ENCODE measurements around the gene MATK. TPM values are rescaled to one million over a fixed set of nuclear protein-coding genes. Genes with fewer than 3 reads are reported as not detected.

Gene MATK
- total RNA-seq, 1 experiment from 2014 or later, result 0.21 TPM

- TF ChIP-seq TCF7L2 (IDR thresholded peaks at IDR 0.05; ENCODE audit: low read depth, low read length), result no peak
These were observed 41.1 kb upstream of the MATK start (continued) for GRCh38 chr19:3827306-3827705.

DNA sequence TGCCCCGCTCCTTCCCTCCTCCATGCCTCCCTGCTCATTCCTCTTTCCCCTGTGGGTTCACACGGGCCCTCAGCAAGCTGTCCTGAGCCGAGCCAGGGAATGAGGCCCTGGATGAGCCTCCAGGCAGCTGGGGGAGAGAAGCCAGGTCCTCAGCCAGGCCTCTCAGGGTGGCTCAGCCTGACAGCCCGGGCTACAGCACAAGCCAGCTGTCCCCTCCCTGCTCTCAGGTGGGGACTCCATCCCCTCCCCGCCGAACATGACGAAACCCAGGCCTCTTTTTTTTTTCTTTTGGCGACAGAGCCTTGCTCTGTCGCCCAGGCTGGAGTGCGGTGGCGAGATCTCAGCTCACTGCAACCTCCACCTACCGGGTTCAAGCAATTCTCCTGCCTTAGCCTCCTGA lies 40.0 kb upstream of the MATK start:
- no peak for ATAC-seq
- intact Hi-C loops (cut with micrococcal nuclease; ENCODE audit: unreplicated experiment), result no loop called here
- no peak for DNase-seq (ENCODE audit: low read depth, low spot score)
- ChIA-PET CTCF (interaction anchor here (0.6 to 0.7 kb wide), 2 partner anchors 34 to 161 kb away, joined by 4 to 10 read pairs; no protein-coding TSS in a partner anchor), POLR2A (interaction anchor here (0.5 kb wide), 1 partner anchor 158 kb away, joined by 3 read pairs; no protein-coding TSS in a partner anchor)
- H3K36me3 ChIP-seq (ENCODE audit: control insufficient read depth, insufficient read depth, low read length), result no peaks in the 10 kb centered on the region
- BruUV-seq (replicated peaks), result no TSS peak
- H3K27ac ChIP-seq (ENCODE audit: low read length), result no peak overlapping the region
- in situ Hi-C loops (cut with HindIII; ENCODE audit: low pct_unique_long_range_greater_than_20kb, low sequenced_read_pairs), result no loop called here
- no peaks in the 10 kb centered on the region for H3K4me1 ChIP-seq (ENCODE audit: control insufficient read depth, insufficient read depth, low read length)
- H3K4me3 ChIP-seq (ENCODE audit: low read depth in 2 of 2, low read length in 2 of 2), result no peak overlapping the region
- no peaks in the 10 kb centered on the region for H3K27me3 ChIP-seq (ENCODE audit: control insufficient read depth, insufficient read depth, low read length)
- H3K9me3 ChIP-seq (ENCODE audit: control insufficient read depth, insufficient read depth, low read depth, low read length), result no peaks in the 10 kb centered on the region
- TF ChIP-seq SIN3A (IDR thresholded peaks at IDR 0.05; ENCODE audit: borderline replicate concordance, insufficient read depth, low read depth, low read length), result no peak
- no peak for TF ChIP-seq CTCF (IDR thresholded peaks at IDR 0.05)
- TF ChIP-seq, protein P1, sequence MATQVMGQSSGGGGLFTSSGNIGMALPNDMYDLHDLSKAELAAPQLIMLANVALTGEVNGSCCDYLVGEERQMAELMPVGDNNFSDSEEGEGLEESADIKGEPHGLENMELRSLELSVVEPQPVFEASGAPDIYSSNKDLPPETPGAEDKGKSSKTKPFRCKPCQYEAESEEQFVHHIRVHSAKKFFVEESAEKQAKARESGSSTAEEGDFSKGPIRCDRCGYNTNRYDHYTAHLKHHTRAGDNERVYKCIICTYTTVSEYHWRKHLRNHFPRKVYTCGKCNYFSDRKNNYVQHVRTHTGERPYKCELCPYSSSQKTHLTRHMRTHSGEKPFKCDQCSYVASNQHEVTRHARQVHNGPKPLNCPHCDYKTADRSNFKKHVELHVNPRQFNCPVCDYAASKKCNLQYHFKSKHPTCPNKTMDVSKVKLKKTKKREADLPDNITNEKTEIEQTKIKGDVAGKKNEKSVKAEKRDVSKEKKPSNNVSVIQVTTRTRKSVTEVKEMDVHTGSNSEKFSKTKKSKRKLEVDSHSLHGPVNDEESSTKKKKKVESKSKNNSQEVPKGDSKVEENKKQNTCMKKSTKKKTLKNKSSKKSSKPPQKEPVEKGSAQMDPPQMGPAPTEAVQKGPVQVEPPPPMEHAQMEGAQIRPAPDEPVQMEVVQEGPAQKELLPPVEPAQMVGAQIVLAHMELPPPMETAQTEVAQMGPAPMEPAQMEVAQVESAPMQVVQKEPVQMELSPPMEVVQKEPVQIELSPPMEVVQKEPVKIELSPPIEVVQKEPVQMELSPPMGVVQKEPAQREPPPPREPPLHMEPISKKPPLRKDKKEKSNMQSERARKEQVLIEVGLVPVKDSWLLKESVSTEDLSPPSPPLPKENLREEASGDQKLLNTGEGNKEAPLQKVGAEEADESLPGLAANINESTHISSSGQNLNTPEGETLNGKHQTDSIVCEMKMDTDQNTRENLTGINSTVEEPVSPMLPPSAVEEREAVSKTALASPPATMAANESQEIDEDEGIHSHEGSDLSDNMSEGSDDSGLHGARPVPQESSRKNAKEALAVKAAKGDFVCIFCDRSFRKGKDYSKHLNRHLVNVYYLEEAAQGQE (IDR thresholded peaks at IDR 0.05; ENCODE audit: insufficient read depth in 1 of 2, low read depth in 2 of 2, low read length in 1 of 2), result no peak
- no peak for TF ChIP-seq TCF7L2 (IDR thresholded peaks at IDR 0.05; ENCODE audit: low read depth, low read length)
- no peak for TF ChIP-seq POLR2AphosphoS5 (IDR thresholded peaks at IDR 0.05; ENCODE audit: low read depth, low read length)

- ChIA-PET CTCF (interaction anchor here (0.6 kb wide), 1 partner anchor 34 kb away, joined by 10 read pairs; no protein-coding TSS in a partner anchor), POLR2A (no interaction called here)
- H3K36me3 ChIP-seq (ENCODE audit: control insufficient read depth, insufficient read depth, low read length), result no peaks in the 10 kb centered on the region
- H3K9me3 ChIP-seq (ENCODE audit: control insufficient read depth, insufficient read depth, low read depth, low read length), result no peaks in the 10 kb centered on the region
- no TSS peak for BruUV-seq (replicated peaks)
- no peak overlapping the region for H3K4me3 ChIP-seq (ENCODE audit: low read depth in 2 of 2, low read length in 2 of 2)
- no peak for TF ChIP-seq CTCF (IDR thresholded peaks at IDR 0.05)
- TF ChIP-seq TCF7L2 (IDR thresholded peaks at IDR 0.05; ENCODE audit: low read depth, low read length), result no peak
- TF ChIP-seq POLR2AphosphoS5 (IDR thresholded peaks at IDR 0.05; ENCODE audit: low read depth, low read length), result no peak
- TF ChIP-seq, protein P1 (IDR thresholded peaks at IDR 0.05; ENCODE audit: insufficient read depth in 1 of 2, low read depth in 2 of 2, low read length in 1 of 2), result no peak
- no peak for TF ChIP-seq SIN3A (IDR thresholded peaks at IDR 0.05; ENCODE audit: borderline replicate concordance, insufficient read depth, low read depth, low read length)
- no peaks in the 10 kb centered on the region for H3K27me3 ChIP-seq (ENCODE audit: control insufficient read depth, insufficient read depth, low read length)
- intact Hi-C loops (cut with micrococcal nuclease; ENCODE audit: unreplicated experiment), result no loop called here
- ATAC-seq (no peak), DNase-seq (ENCODE audit: low read depth, low spot score) (no peak)
- H3K27ac ChIP-seq (ENCODE audit: low read length), result no peak overlapping the region
- H3K4me1 ChIP-seq (ENCODE audit: control insufficient read depth, insufficient read depth, low read length), result no peaks in the 10 kb centered on the region
- in situ Hi-C loops (cut with HindIII; ENCODE audit: low pct_unique_long_range_greater_than_20kb, low sequenced_read_pairs), result no loop called here
These were observed 39.2 kb upstream of the MATK start for GRCh38 chr19:3825286-3825956.

Data from Panc1 (cell line).